GM21447 (cell line): ENCODE results near the gene VAMP4.
A peak's percentile ranks its signal among the peaks of the same experiment; 100 is the strongest.
"Not testable (repeated sequence)": the region's sequence is repeated elsewhere in the genome, so short reads cannot be mapped to it uniquely, and the experiment has no call there.

Source experiments
- ATAC-seq: cut with Tn5 transposase; IDR thresholded peaks from one replicate; pipeline ENCODE4 v1.9.1; 2021; ENCODE audit not compliant: unreplicated experiment

Gene VAMP4

GRCh38 chr1:171753182-171753581, 11.3 kb upstream of the VAMP4 start:
- no peak for ATAC-seq

- no peak for ATAC-seq
These were observed 9.4 kb upstream of the VAMP4 start for GRCh38 chr1:171751221-171751620.

- ATAC-seq: no peak
These were observed 6.8 kb upstream of the VAMP4 start for GRCh38 chr1:171748651-171749050.

GRCh38 chr1:171744986-171745385, 3.1 kb upstream of the VAMP4 start:
- ATAC-seq: no peak

- ATAC-seq: no peak
These were observed 1.4 kb upstream of the VAMP4 start for GRCh38 chr1:171743081-171743870.

- ATAC-seq: peak; percentile 17
These were observed 685 bp upstream of the VAMP4 start for GRCh38 chr1:171742577-171742922.

GRCh38 chr1:171740987-171741871, 636 bp downstream of the VAMP4 start:
- ATAC-seq: peak; percentile 45

- no peak for ATAC-seq
These were observed 1.5 kb downstream of the VAMP4 start for GRCh38 chr1:171740356-171740863.

- no peak for ATAC-seq
These were observed 2.2 kb downstream of the VAMP4 start for GRCh38 chr1:171739656-171740055.

GRCh38 chr1:171738911-171739310, 3.0 kb downstream of the VAMP4 start:
- ATAC-seq: no peak

- ATAC-seq: no peak
These were observed 5.7 kb downstream of the VAMP4 start for GRCh38 chr1:171736196-171736595.

- no peak for ATAC-seq
These were observed 11.8 kb downstream of the VAMP4 start for GRCh38 chr1:171730052-171730451.

- ATAC-seq: no peak
These were observed 14.1 kb downstream of the VAMP4 start for GRCh38 chr1:171727778-171728177.

- ATAC-seq: not testable (repeated sequence)
These were observed 18.7 kb downstream of the VAMP4 start for GRCh38 chr1:171723180-171723579.

GRCh38 chr1:171718848-171719247, 23.0 kb downstream of the VAMP4 start:
- no peak for ATAC-seq

- ATAC-seq: no peak
These were observed 23.6 kb downstream of the VAMP4 start for GRCh38 chr1:171718216-171718615.

GRCh38 chr1:171717062-171717718, 24.7 kb downstream of the VAMP4 start:
- ATAC-seq: no peak

- no peak for ATAC-seq
These were observed 25.2 kb downstream of the VAMP4 start for GRCh38 chr1:171716616-171717015.

GRCh38 chr1:171715813-171716251, 26.0 kb downstream of the VAMP4 start:
- no peak for ATAC-seq

- no peak for ATAC-seq
These were observed 29.5 kb downstream of the VAMP4 start for GRCh38 chr1:171712341-171712740.

GRCh38 chr1:171711643-171712042, 30.2 kb downstream of the VAMP4 start:
- ATAC-seq: no peak
